Cortex of kidney (tissue), 1 donor: ENCODE data around the gene ADAMTS6.

Experiments
- DNase-seq: peaks from one replicate; lab custom pipeline; 2025; lab: John Stamatoyannopoulos, UW

ADAMTS6 gene

DNA sequence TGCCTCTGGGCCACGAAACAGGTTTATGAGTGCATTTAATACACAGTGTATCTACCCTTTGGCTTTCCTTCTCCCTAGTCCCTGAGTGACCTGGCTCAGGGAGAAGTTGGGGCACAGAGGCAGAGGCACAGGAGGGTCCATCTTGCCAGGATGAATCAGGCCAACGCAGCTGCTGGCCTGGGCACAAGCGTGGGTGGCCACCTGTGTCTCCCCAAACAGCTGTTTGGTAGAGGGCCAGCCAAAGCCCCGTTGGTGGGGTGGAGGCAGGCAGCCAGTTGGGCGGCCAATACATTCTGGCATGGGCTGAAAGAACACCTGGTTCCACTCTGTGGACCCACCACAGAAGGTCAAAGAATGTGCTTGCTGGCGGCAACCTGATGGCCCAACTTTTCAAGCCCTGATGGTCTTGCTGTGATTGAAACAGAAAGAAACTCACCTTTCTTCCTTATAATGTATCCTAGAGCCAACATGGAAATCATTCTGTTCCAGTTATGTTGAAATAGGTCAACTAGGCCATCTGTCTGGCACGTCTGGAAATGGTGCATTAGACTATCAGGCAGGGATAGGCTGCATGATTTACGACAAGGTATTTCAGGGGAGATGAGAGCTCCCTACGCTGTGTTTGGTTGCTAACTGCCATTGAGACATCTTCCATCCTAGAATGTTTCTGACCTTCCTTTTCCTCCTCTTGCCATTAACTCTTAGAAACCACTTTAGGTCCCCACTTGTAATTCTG, 337.4 kb downstream of the ADAMTS6 start:
- DNase-seq: no peak

GRCh38 chr5:65142511-65143011, 339.2 kb downstream of the ADAMTS6 start:
- DNase-seq: no peak

DNA sequence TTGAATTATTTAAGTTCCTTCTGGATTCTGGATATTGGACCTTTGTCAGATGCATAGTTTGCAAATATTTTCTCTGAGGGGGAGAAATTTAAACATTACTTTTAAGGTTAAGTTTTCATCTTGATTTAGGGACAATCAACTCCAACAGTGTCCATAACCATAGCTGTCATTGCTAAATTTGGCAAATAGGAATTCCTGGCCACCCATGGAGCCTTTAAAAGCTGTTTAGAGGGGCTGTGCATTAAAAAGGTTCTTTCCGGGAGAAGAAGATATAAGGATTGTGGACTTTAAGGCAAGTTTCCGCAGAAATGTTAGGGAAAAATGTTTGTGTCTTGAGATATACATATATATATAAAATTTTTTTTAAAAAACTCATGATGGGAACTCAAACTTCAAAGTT, 339.7 kb downstream of the ADAMTS6 start:
- DNase-seq: no peak

- DNase-seq: no peak
Observed at GRCh38 chr5:65141493-65141892, 340.2 kb downstream of the ADAMTS6 start.

GRCh38 chr5:65137631-65138030, 344.1 kb downstream of the ADAMTS6 start:
- no peak for DNase-seq

- DNase-seq: no peak
Observed at GRCh38 chr5:65133477-65134110, 348.1 kb downstream of the ADAMTS6 start.

DNA sequence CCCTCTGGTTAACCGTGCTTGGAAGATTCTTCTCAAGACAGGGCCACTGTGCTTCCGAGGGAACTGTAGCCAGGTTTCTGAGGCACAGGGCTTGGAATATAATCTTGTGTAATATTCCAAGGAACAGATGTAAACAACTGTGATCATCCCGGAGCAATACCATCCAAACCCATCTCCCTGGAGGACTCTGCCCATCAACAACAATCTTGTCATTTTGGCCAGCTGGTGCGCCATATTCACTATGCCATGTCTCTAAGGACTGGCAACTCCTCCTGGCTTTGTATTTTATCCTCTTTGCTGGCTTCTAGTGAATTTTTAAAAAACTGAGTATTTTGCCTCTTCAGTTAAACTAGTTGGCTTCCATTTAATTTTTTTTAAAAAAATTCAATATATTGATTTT, 349.3 kb downstream of the ADAMTS6 start:
- DNase-seq: no peak

GRCh38 chr5:65128226-65128625, 353.5 kb downstream of the ADAMTS6 start:
- no peak for DNase-seq

- no peak for DNase-seq
Observed at GRCh38 chr5:65127161-65127901, 354.4 kb downstream of the ADAMTS6 start.

DNA sequence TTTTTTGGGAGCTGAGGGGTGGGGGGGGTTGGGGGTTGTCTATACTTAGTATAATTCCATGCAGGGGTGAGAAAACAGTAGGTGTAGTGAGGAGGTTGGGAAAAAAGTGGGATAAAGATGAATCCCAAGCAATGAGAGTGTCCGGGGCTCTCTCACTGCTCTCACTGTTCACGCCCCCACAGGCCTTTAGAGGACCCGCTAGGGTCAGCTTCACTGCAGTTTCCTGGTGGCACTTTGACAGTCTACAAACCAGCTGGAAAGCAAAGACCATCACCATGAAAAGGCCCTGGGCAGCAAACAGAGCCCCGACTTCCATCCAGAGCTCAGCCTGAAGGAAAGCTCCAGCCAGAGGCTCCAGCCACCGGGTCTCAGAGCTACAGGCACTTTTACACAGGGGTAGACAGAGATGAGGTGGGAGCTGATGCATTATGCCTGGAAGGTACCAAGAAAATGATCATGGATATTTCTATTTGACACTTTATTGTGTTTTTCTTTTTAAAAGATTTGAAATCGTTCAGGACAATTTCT, 355.1 kb downstream of the ADAMTS6 start:
- DNase-seq: no peak

- no peak for DNase-seq
Observed at GRCh38 chr5:65125591-65126541, 355.9 kb downstream of the ADAMTS6 start.

DNA sequence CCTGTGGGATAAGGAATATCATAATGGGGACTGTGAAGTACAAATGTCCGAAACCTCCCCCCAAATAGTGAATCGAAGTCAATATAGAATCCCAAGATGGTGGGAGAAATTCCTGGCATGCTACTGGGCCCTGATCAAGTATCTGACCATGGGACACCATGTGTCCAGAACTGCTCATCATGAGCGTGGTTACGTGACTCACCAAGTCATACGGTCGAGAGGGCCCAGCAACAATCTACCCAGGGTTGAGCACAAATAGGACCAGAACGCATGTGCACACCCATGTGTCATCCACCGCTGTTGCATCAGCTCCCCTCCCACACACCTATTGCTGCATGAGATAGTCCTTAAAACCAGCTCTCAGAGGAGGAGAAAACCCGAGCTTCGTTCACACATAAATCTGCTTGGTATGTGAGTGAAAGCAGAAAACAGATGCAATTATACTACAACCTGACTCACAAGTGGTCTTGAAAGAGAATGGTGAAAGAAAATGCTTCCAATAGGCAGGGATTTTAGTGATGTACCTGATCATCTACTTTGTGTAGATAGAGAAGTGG, 359.8 kb downstream of the ADAMTS6 start:
- no peak for DNase-seq

DNA sequence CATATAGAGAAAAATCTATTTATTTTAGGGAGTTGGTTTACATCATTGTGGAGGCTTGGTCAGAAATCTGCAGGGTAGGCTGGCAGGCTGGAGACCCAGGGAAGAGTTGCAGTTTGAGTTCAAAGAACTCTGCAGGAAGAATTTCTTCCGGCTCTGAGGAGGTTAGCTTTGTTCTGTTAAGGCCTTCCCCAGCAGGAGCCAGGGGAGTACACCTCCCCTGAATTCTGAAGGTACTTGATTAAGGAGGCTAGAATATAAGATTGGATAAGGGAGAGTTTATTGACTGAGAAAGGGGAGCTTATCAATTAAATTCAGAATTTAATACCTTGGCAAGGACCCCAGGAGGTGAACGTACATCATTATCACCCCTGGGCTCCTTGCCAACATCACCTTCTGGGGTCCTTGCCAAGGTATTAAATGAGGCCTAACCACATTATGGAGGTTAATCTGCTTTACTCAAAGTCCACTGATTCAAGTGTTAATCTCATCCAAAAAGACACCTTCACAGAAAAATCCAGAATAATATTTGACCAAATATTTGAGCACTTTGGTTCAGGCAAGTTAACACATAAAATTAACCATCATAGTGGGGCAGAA, 361.3 kb downstream of the ADAMTS6 start:
- no peak for DNase-seq

DNA sequence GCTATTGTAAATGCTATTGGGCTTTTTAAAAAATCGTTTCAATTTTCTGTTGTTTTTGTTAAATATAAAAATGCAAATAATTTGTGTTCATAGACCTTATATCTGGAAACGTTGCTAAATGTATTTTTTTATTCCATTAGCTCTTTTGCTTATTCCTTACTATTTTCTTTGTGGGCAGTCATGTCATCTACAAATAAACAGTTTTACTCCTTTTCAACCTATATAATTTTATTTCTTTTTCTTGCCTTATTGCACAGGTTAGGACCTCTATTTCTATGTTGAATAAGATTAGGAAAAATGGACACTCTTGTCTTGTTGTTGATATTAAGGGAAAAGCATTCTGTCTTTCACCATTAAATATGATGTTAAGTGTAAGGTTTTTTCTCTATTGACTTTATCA, 364.2 kb downstream of the ADAMTS6 start:
- DNase-seq: no peak

- DNase-seq: no peak
Observed at GRCh38 chr5:65113771-65114170, 367.9 kb downstream of the ADAMTS6 start.

DNA sequence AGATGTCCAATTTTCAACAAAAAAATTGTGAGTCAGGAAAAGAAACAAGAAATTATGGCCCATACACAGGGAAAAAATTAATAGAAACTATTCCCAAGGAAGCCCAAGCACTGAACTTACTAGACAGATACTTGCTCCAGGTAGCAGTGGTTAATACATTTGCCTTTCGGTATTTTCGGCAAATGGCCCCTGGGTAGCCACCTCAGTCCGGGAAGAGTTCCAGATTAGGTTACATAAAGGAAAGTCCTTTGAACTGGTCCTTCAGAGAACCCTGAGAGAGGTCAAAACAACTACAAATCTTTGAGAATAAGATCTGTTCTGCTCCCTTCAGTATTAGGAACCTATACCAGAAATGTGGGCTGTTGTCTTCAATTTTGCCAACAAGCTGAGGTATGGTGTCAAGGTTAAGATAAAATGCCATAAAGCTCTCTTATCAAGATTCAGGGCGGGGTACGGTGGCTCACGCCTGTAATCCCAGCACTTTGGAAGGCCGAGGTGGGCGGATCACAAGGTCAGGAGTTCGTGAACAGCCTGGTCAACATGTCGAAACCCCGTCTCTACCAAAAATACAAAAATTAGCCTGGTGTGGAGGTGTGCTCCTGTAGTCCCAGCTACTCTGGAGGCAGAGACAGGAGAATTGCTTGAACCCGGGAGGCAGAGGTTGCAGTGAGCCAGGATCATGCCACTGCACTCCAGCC, 369.6 kb downstream of the ADAMTS6 start:
- no peak for DNase-seq

DNA sequence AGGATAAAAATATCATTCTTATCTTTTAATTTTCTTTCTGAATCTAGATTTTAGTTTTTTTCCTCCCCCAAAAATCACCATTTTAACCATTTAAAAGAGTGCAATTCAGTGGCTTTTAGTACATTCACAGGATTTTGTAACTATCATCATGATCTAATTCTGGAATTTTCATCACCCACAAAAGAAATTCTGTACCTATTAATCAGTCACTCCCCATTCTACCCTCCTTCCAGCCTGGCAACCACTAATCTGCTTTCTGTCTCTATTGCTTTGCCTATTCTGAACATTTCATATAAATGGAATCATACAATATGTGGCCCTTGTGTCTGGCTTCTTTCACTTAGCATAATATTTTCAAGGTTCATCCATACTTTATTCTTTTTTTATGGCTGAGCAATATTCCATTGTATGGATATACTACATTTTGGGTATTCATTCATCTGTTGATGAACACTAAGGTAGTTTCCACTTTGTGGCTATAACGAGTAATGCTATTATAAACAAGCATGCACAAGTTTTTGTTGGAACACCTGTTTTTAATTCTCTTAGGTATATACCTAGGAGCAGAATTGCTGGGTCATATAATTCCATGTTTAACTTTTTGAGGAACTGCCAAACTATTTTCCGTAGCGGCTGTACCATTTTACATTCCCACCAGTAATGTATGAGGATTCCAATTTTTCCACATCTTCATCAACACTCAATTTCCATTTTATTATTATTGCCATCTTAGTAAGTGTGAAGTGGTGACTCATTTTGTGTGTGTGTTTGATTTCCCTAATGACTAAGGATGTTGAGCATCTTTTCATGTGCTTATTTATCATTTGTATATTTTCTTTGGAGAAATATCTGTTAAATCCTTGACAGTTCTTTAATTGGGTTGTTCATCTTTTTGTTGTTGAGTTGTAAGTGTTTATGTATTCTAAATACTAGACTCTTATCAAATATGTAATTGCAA, 372.7 kb downstream of the ADAMTS6 start:
- DNase-seq: no peak

GRCh38 chr5:65105301-65105700, 376.4 kb downstream of the ADAMTS6 start:
- DNase-seq: no peak

GRCh38 chr5:65104831-65105230, 376.9 kb downstream of the ADAMTS6 start:
- DNase-seq: no peak
